GM19372 (cell line): ENCODE data around the gene COQ6.
"Not testable (repeated sequence)": the region's sequence is repeated elsewhere in the genome, so short reads cannot be mapped to it uniquely, and the experiment has no call there.

Source experiments
- ATAC-seq: cut with Tn5 transposase; IDR thresholded peaks from one replicate; pipeline ENCODE4 v1.9.1; 2021; ENCODE audit warnings: mild to moderate bottlenecking, low read depth, moderate library complexity; ENCODE audit not compliant: unreplicated experiment

The COQ6 gene

GRCh38 chr14:73976125-73976524 is 26.0 kb downstream of the COQ6 start:
- ATAC-seq: no peak

GRCh38 chr14:73977896-73978295 is 27.8 kb downstream of the COQ6 start:
- ATAC-seq: no peak

- no peak for ATAC-seq
These were observed 38.0 kb downstream of the COQ6 start for GRCh38 chr14:73988065-73988464.

- ATAC-seq: not testable (repeated sequence)
These were observed 38.6 kb downstream of the COQ6 start for GRCh38 chr14:73988656-73989055.

GRCh38 chr14:73991092-73991491 is 41.0 kb downstream of the COQ6 start:
- ATAC-seq: no peak

GRCh38 chr14:73994926-73995325 is 44.8 kb downstream of the COQ6 start:
- not testable (repeated sequence) for ATAC-seq

- no peak for ATAC-seq
These were observed 45.9 kb downstream of the COQ6 start for GRCh38 chr14:73995977-73996378.

- ATAC-seq: no peak
These were observed 46.6 kb downstream of the COQ6 start for GRCh38 chr14:73996731-73997107.

- no peak for ATAC-seq
These were observed 47.2 kb downstream of the COQ6 start for GRCh38 chr14:73997108-73997943.

- no peak for ATAC-seq
These were observed 47.9 kb downstream of the COQ6 start for GRCh38 chr14:73997944-73998447.

- ATAC-seq: no peak
These were observed 48.6 kb downstream of the COQ6 start for GRCh38 chr14:73998726-73999125.

GRCh38 chr14:74005664-74006063 is 55.6 kb downstream of the COQ6 start:
- ATAC-seq: not testable (repeated sequence)

- ATAC-seq: no peak
These were observed 58.9 kb downstream of the COQ6 start for GRCh38 chr14:74008843-74009499.
